GM15510 (cell line): ENCODE measurements around the gene NLRP12.

Experiments used
- POLR2A ChIP-seq: IDR thresholded peaks from 3 replicates; pipeline ENCODE4 v1.6.1; 2011; ENCODE audit warnings: borderline replicate concordance; ENCODE audit not compliant: insufficient read length; ENCODE audit errors: extremely low read depth

Gene NLRP12

GRCh38 chr19:53789708-53790678, 34.1 kb downstream of the NLRP12 start:
- no peak for TF ChIP-seq POLR2A

DNA sequence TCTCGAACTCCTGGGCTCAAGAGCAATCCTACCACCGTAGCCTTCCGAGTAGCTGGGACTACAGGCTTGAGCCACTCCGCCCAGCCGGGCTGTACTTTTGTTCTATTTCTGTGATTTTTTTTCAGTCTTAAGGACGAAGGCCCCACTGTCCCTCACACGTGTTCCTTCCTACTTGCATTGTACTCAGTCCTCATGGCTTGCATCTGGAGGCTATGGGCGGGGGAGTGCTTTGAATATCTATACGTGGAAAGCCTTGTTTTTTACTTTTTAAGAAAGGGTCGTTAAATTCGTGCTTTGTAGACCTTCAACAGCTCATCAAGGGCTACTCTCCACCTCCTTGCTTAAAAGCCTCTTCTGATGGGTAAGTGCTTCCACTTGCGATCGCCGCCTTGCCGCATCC, 36.8 kb downstream of the NLRP12 start:
- TF ChIP-seq POLR2A = no peak

DNA sequence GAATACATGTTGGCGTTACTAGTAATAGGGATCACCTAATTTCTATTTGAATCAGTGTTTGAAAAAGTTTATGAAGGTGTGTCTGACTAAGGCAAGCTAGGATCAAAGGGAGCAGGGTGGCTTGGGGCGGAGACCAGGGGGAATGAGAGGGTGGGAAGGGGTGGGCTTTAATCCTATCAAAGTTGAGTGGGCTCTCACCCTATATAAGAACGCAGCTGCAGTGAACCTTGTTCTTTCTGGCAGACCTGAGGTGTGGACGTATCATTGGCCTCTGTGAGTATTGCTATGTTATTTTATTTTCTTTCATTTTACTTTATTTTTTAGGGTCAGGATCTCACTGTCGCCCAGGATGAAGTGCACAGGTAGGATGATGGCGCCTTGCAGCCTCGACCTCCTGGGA, 37.4 kb downstream of the NLRP12 start:
- TF ChIP-seq POLR2A = no peak

DNA sequence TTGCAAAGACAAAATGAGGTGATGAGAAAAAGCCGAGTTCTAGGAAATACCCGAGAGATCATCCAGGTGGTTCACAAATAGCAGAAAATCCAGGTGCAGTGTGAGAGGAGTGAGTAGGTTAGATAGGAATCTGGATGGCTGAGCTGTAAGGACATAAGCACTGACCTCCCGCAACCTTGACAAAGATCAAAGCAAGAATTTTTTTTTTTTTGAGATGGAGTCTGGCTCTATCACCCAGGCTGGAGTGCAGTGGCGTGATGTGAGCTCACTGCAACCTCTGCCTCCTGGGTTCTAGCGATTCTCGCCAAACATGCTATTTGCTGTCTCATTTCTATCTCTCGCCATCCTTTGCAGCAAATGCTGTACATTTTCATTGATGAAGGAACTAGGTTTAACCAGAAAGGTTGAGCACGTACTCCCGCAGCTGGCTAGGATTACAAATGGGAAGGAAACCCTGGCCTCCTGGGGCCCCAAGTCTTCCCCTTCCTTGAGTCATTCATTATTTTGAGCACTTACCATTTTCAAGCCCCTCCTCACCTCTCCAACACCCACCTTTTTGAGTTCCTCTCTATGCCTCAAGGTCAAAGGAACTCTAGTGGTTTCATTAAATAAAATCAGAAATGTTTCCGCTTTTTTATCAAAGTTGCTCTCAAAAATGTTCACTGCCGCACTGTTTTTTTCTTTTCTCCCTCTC, 38.8 kb downstream of the NLRP12 start:
- TF ChIP-seq POLR2A = no peak

DNA sequence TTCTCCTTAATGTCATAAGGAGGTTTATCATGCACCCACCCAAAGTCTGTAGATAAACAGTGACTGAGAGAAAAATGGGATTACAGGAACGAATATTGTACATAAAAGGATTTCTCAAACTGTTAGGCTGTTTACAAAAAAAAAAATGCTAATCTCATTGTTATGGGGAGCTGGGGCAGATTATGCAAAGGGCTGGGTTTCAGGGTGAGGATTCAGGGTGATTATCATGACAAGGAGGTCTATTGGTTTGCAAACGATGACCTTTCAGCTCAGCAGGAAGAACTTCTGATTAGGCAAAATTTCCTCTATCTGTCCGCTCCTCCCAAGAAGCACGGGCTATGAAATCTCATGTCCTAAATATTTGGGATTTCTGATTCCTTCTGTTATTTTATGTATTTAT, 41.4 kb downstream of the NLRP12 start:
- no peak for TF ChIP-seq POLR2A

DNA sequence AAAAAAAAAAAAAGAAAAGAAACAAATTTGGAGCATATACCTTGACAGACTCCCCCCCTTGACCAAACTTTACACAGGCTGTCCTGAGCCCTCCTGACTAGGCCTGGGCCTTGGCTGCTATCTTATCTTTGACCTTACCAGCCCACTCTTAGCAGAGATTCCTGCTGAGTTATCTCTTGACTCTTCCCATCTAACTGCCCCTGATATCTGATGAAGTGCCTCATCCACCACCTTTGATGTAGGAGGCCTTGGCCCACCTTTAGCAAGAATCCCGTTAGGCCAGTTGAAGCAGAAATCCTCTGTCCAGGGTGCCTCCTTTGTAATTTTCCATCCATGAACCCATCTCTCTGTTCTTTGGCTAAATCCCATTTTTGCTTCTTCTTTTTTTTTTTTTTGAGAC, 43.6 kb downstream of the NLRP12 start:
- TF ChIP-seq POLR2A = no peak

GRCh38 chr19:53775524-53775923, 48.6 kb downstream of the NLRP12 start:
- TF ChIP-seq POLR2A = no peak

DNA sequence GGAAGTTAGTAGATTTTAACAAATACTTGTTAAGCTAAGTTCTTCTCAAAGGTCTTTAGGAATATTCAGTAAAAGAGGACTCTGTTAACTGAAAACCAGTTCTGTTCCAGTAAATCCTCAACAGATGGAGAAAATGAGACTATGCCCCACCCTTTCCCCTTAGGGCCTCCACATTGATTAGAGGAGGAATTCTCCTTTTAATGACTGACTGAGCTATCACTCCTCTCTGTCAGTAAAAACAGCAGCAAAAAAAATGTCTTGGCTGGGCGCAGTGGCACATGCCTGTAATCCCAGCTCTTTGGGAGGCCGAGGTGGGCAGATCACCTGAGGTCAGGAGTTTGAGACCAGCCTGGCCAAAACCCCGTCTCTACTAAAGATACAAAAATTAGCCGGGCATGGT, 50.1 kb downstream of the NLRP12 start:
- no peak for TF ChIP-seq POLR2A

DNA sequence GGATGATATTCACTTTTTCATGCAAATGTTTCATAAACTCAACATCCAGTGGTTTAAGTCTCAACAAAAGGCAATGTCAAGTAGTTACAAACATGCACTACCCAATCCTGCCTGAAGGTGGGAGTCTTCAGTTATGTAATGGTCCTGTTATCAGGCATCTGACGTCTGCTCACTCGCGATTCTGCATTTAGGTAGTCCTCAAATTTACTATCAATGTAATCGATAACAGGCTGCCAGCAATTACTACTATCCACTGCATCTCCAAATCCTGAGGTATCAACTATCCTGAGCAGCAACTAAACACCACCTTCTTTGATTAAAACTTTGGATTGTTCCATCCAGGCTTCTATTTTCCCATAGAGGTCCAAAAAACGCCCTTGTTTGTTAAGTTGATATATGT, 51.2 kb downstream of the NLRP12 start:
- no peak for TF ChIP-seq POLR2A

DNA sequence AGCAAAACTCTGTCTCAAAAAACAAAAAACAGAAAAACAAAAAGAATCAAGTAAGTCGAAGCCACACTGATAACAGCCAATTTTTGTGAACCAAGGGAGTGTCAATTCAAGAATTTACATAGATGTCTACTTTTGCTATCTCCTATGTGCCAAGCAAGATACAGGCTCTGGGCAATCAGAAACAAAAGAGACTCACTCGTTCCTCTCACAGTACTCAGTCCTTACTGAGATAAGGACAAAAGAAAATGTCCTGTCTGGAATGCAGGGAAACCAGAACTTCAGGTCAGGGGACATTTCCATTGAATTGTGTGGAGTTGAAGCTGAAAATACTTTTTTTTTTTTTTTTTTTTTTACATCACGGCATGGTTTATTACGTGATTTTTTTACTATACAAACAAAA, 53.0 kb downstream of the NLRP12 start:
- no peak for TF ChIP-seq POLR2A

GRCh38 chr19:53768401-53768800, 55.7 kb downstream of the NLRP12 start:
- TF ChIP-seq POLR2A = no peak
